Pancreas (tissue), 10 donors: ENCODE measurements around the gene CNNM3. TPM values are rescaled to one million over a fixed set of nuclear protein-coding genes. Genes with fewer than 3 reads are reported as not detected.

Source experiments
- ATAC-seq, 4 donors: fragments of 200-7000 bp; cut with Tn5 transposase; one replicate each; pipeline versions ENCODE4 v1.8.0 to v1.9.1; 2020; ENCODE audit warnings: mild to moderate bottlenecking in 4 of 4, moderate library complexity in 4 of 4
- DNase-seq, 6 donors: peaks; one replicate each; pipeline ENCODE4 v3.0.0-alpha.2; 2020
- FAIRE-seq: peaks from 2 replicates; lab custom pipeline; 2012; peaks lifted over from hg19 to GRCh38; lab: Jason Lieb, UNC
- H3K27ac ChIP-seq, 4 donors: fragments of 200-600 bp; sonication (generic); 1 replicate in 3 of 4; 2 replicates in 1 of 4; pipeline versions ENCODE4 v1.5.0 to v1.8.0; 2020
- H3K27me3 ChIP-seq, 4 donors: fragments of 200-600 bp; one replicate each; pipeline ENCODE4 v1.8.0; 2021
- H3K36me3 ChIP-seq, 3 donors: fragments of 200-600 bp; sonication (generic) in 1 of 3; one replicate each; pipeline versions ENCODE4 v1.5.0 to v1.8.0; 2020 to 2021
- H3K4me1 ChIP-seq, 3 donors: fragments of 200-600 bp; one replicate each; pipeline ENCODE4 v1.8.0; 2021
- H3K4me3 ChIP-seq, 4 donors: fragments of 200-600 bp; sonication (generic) in 2 of 4; one replicate each; pipeline versions ENCODE4 v1.5.0 to v1.8.0; 2020 to 2021
- H3K9me3 ChIP-seq, 4 donors: fragments of 200-600 bp; one replicate each; pipeline ENCODE4 v1.8.0; 2021
- WGBS, 2 donors: extraction: QIAGEN DNeasy Blood & Tissue Kit; methylation state at CpG; one replicate each; pipeline ENCODE4 v1.1.7; 2013; 5-methylcytosine and 5-hydroxymethylcytosine counted together
- intact Hi-C, 3 donors: fragments of 100-400 bp; cut with DNase I; formaldehyde crosslinking; loops; one replicate each; pipeline versions ENCODE4 v1.11.1 to v1.14.2; 2022
- polyA plus RNA-seq, 2 donors: library from polyadenylated mRNA; stranded (reverse); fragments of 200-250 nt; gene quantifications; one replicate each; pipeline ENCODE4 v1.2.3, GENCODE V29; 2013
- total RNA-seq, 6 donors: library from RNA; stranded (reverse); fragmentation: NEBNext Ultra II Directional in 4 of 6; extraction: Animal tissue kit (Norgen Biotek cat#: 25700) in 4 of 6; gene quantifications; one replicate each; pipeline versions ENCODE4 v1.2.1 to v1.2.4, GENCODE V29; 2021 to 2023
- TF ChIP-seq, protein P1 (sequence below), 4 donors: fragments of 200-600 bp; sonication (generic) in 3 of 4; IDR thresholded peaks; one replicate each; pipeline versions ENCODE4 v1.5.0 to v1.8.0; 2021; ENCODE audit warnings: antibody characterized with exemption in 4 of 4
- donor health status: healthy with polysubstance abuse.
- donor health status: DM: no; HTN: no; CAD: no; lungs with moderate emphysema.
- donor health status: DM: no; HTN: no; CAD: no.
- donor health status: control.
- donor health status: control.
- donor health status: Bipolar disorder and iron deficiency.
- donor health status: DM: yes; HTN: yes; CAD: no.
- donor health status: DM: no; HTN: no; CAD: no.
- donor health status: DM: no; HTN: no; CAD: no.
- donor health status: DM: yes; HTN: yes; CAD: no.

The CNNM3 gene
- total and polyA plus RNA-seq, 8 donors = 13.6 to 35.1 (median 25.1) TPM

DNA sequence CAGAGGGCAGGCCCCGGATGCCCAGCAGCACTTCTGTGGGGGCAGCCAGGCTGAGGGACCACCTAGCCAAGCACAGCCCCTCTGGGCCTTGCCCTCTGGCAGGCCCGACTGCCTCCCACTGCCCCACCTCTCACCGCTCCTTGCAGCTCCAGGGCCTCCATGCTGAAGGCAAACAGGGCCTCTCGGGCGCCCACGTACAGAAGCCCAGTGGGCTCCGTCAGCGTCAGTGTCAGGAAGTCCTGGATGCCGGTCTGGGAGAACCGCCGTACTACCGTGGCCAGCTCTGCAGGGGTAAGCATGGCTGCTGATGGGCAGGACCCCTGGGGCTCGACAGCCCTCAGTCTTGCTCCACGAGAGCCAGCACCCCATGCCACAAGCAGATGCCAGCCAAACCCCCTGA, 50.1 kb downstream of the CNNM3 start:
- no peak overlapping the region for H3K27ac ChIP-seq
- H3K9me3 ChIP-seq = no peaks in the 10 kb centered on the region
- H3K27me3 ChIP-seq = no peaks in the 10 kb centered on the region
- intact Hi-C loops = no loop called here
- H3K36me3 ChIP-seq = peaks cover 6 to 32% (median 17%) of the 10 kb centered on the region in 3 donors
- no peaks in the 10 kb centered on the region for H3K4me1 ChIP-seq
- ATAC-seq (no peak), DNase-seq (no peak), FAIRE-seq (no peak)
- 90 to 92% methylated on average over 14 of the region's 14 CpGs for WGBS, 2 donors
- no peak overlapping the region for H3K4me3 ChIP-seq
- TF ChIP-seq, protein P1, sequence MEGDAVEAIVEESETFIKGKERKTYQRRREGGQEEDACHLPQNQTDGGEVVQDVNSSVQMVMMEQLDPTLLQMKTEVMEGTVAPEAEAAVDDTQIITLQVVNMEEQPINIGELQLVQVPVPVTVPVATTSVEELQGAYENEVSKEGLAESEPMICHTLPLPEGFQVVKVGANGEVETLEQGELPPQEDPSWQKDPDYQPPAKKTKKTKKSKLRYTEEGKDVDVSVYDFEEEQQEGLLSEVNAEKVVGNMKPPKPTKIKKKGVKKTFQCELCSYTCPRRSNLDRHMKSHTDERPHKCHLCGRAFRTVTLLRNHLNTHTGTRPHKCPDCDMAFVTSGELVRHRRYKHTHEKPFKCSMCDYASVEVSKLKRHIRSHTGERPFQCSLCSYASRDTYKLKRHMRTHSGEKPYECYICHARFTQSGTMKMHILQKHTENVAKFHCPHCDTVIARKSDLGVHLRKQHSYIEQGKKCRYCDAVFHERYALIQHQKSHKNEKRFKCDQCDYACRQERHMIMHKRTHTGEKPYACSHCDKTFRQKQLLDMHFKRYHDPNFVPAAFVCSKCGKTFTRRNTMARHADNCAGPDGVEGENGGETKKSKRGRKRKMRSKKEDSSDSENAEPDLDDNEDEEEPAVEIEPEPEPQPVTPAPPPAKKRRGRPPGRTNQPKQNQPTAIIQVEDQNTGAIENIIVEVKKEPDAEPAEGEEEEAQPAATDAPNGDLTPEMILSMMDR (IDR thresholded peaks at IDR 0.05) = no peak

DNA sequence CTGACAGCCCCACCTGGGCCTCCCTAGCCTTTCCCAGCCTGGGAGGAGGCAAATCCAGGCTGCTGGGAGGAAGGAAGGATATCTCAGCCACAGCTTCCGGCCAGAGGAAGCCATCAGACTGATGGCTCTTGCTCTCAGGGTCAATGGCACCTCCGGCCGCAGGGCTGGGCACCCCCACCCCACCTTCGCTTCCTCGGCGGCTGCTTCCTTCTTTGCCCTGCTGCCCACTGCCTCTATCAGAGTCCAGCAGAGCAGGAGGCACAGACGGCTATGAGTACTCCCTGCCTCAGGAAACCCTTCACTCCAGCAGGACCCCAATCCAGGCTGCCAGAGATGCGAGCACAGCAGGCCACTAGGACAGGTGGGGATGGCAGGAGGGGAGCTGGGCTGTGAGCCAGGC, 50.5 kb downstream of the CNNM3 start:
- ATAC-seq (no peak), DNase-seq (no peak), FAIRE-seq (no peak)
- H3K4me3 ChIP-seq = no peak overlapping the region
- TF ChIP-seq, protein P1 (IDR thresholded peaks at IDR 0.05) = no peak
- H3K36me3 ChIP-seq = peaks cover 6 to 28% (median 14%) of the 10 kb centered on the region in 3 donors
- H3K27ac ChIP-seq = peak overlapping the region in 1 of 4 donors; percentile 12
- 82 to 88% methylated on average over 8 of the region's 8 CpGs for WGBS, 2 donors
- no peaks in the 10 kb centered on the region for H3K9me3 ChIP-seq
- H3K4me1 ChIP-seq = no peaks in the 10 kb centered on the region
- intact Hi-C loops = no loop called here
- no peaks in the 10 kb centered on the region for H3K27me3 ChIP-seq

DNA sequence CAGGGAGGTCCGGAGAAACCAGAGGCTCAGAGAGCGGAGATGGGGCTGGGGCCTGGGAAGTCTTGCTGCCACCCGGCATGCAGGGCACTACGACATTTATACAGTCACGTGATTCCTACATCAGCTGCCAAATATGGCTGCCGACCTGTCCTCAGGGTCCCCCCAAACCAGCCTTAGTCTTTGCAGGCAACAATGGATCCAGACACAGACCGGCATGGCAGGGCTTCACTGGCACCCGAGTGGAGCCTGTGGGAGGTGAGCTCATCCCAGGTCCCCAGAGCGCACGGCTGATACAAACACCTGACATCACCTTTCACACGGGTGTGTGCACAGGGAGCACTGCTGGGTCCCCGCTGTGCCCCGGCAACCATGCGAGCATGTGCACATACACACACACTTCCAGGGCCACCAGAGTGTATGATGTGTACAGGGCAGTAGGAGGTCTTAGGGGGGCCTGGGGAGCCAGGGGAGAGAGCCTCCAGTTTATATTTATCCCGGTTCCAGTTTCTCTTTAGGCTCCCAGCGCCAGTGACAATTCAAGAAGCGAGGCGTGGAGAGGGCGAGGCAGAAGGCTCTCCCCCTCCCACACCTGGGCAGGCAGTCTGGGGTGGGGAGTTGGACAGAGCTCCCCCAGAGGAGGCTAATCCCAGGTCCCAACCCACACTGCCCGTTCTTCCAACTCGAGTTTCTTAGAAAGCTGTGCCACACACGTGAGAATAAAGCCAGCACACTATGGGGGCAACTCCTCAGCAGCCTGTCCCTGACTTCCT, 51.1 kb downstream of the CNNM3 start:
- no peak for FAIRE-seq
- Histone ChIP-seq H3K27me3 (no peaks in the 10 kb centered on the region), H3K9me3 (no peaks in the 10 kb centered on the region), H3K36me3 (peaks cover 6 to 26% (median 14%) of the 10 kb centered on the region in 3 donors), H3K27ac (peak overlapping the region in 3 of 4 donors; percentile 12 to 88 (median 87)), H3K4me3 (peak overlapping the region in 1 of 4 donors; percentile 95), H3K4me1 (no peaks in the 10 kb centered on the region)
- no peak for ATAC-seq
- 69% methylated on average over 22 of the region's 22 CpGs for WGBS, 2 donors
- no peak for DNase-seq
- intact Hi-C loops = no loop called here
- TF ChIP-seq, protein P1 (IDR thresholded peaks at IDR 0.05) = no peak

DNA sequence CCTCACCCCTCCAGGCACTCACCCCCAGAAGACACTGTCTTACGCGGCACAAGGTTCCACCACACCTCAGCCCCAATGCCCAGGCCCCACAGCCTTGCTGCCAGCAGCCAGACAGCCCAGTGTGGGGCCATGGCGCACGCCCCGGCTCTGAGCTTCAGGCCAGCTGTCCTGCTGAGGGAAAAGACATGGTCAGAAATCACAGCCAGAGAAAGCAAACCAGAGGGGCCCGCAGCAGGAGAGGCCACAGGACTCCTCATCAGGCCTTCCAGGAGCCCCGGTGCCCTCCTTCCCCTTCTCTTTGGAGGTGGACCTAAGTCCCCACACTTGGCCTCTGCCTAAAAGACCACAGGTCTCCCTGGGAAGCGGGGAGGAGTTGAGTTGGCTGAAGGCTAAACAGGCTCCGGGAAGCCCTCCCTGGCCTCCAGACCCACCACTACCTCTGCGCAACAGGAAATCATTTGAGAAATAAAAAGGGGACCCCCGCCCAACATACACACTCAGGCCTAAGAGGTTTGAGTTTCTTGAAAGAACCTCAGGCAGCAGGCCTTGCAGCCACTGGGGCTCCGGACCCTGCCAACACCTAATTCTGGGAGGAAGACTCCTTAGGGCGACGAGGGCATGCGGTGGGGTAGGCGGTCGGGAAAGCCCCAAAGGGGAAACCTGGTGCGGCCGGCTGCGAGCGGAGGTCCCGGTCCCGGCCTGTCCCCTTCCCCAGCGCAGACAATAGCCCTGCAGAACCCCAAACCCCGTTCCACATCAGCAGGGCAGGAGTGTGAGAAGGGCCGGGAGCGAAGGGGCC, 51.9 kb downstream of the CNNM3 start:
- ATAC-seq (no peak), FAIRE-seq (no peak), DNase-seq (no peak)
- H3K4me1 ChIP-seq = no peaks in the 10 kb centered on the region
- H3K4me3 ChIP-seq = peak overlapping the region; percentile 86 to 95 (median 90)
- no peaks in the 10 kb centered on the region for H3K27me3 ChIP-seq
- H3K9me3 ChIP-seq = no peaks in the 10 kb centered on the region
- intact Hi-C loops = no loop called here
- peaks cover 6 to 26% (median 14%) of the 10 kb centered on the region in 3 donors for H3K36me3 ChIP-seq
- peak overlapping the region; percentile 75 to 89 (median 88) for H3K27ac ChIP-seq
- TF ChIP-seq, protein P1 (IDR thresholded peaks at IDR 0.05) = no peak
- 31 to 33% methylated on average over 26 to 27 of the region's 27 CpGs for WGBS, 2 donors
